A172 (cell line): Measurements from ENCODE around the gene DNAAF8. TPM values are rescaled to one million over a fixed set of nuclear protein-coding genes. Genes with fewer than 3 reads are reported as not detected.
A peak's percentile ranks its signal among the peaks of the same experiment; 100 is the strongest.

Experiments used
- DNase-seq: peaks from one replicate; pipeline ENCODE4 v3.0.0-alpha.2; 2015; ENCODE audit warnings: low spot score
- total RNA-seq: library from RNA; depleted of rRNA; stranded (reverse); fragments of >200 nt; shearing (Covaris generic); gene quantifications from 2 replicates; pipeline ENCODE4 v1.2.3, GENCODE V29; 2014; rRNA removed

The DNAAF8 gene
- total RNA-seq, result 1.7 and 5.2 TPM in 2 replicates

DNA sequence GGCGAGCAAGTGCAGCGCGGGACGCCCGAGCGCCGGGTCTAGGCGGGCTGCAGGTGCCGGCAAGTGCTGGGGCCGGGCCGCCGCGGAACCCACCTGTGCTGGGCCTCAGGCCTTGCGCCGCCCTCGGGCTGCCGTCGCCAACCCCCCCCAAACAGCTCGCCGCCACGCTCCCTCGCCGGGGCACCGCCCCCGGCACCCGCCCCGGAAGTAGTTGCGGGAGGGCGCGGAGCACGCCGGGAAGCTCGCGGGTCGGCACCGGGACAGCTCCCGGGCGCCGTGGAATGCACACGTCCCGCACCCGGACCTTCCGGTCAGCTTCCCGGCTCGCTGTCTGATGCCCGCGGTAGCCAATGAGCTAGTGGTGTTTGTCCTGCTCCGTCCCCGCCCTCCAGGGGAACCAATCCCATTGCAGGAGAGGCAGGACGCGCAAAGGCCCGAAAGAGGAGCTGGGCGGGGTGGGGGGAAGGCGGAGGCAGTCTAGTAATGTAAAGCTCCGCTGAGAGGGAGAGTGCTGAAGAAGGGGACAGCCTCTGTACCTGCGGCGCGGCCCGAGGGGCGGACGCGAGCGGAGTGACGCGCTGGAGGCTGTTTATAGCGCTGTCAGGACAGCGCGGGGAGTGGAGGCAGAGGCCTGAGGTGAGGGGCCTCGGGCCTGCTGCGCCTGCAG lies at the start of gene DNAAF8, which contains the start of gene ANKS3:
Gene DNAAF8 (plus strand): TSS at position 475 of the 667 bp plus-strand sequence. CDS start 1,978 bp downstream, outside the sequence.
Gene ANKS3 (minus strand): TSS at position 209 of the 667 bp plus-strand sequence. CDS start 4,122 bp downstream, outside the sequence.
- DNase-seq, result peak; percentile 96

DNA sequence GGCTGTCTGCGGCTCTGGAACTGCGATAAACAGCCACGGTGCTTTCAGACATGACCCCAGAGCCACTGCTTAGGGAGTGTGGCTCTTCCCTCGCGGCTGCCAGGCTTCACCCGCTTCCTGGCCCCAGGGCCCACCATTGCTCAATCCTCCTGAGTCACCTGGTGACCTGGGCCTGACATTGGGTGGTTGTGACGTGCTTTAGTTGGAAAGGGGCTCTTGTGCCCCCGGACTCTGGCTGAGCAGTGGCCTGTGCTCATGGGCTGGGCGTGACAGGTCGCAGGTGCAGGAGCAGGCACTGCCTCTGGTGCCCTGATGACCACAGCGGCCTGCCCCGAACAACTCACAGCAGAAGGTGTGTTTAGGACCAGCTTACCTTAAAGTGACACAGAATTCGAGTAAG lies 49.6 kb upstream of the DNAAF8 start:
- DNase-seq, result no peak

GRCh38 chr16:4685292-4685691 lies 49.0 kb upstream of the DNAAF8 start:
- DNase-seq, result no peak

- DNase-seq, result no peak
Measured at GRCh38 chr16:4685776-4686496, 48.4 kb upstream of the DNAAF8 start.

- DNase-seq, result no peak
Measured at GRCh38 chr16:4686497-4687210, 47.7 kb upstream of the DNAAF8 start.

GRCh38 chr16:4687416-4687815 lies 46.9 kb upstream of the DNAAF8 start:
- DNase-seq, result no peak

GRCh38 chr16:4687946-4688673 lies 46.2 kb upstream of the DNAAF8 start:
- DNase-seq, result no peak

DNA sequence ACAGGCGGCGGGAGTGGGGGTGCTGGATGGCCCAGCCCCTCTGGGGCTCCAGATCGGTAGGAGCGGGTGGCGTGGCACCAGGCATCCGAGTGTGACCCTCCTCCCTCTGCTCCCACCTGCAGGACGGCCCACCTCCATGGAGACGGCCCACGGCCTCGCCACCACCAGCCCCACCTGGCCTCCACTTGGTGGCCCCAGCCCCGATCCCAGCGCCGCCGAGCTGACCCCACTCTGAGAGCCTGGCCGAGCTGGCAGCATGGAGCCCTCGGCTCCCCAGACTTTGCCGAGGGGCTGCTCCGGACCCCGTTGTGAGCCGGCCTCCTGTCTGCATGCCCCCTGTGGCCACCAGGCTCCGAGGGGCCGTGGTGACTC lies 45.7 kb upstream of the DNAAF8 start:
- no peak for DNase-seq

DNA sequence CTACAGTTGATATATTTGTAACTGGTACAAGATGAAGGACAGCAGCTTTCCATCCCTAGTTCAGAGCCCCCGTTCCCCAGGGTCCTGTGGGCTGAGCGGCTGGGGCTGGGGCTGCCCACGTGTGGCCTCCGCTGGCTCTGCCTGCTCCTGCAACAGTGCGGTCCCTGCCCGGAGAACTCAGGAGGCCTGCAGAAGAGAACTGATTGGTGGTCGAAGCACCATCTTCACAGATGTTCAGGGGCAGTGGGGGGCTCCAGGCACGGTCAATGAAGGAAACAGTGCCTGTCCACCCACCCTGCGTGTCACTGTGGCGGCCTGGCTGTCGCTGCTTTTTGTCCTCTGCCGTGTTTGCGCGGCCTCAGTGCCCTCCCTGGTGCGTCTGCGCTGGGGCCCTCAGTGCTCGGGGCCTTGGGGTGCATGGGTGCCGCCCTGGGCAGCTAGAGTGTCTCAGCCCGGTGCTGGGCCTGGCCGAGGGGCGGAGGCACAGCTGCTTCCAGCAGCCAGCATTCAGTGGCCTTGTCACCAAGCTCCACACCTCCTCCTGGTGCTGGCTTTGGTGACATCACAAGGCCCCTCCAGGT lies 45.2 kb upstream of the DNAAF8 start:
- DNase-seq, result no peak

- no peak for DNase-seq
Measured at GRCh38 chr16:4689864-4690704, 44.3 kb upstream of the DNAAF8 start.

GRCh38 chr16:4690946-4691665 lies 43.2 kb upstream of the DNAAF8 start:
- DNase-seq, result no peak

- DNase-seq, result no peak
Measured at GRCh38 chr16:4691666-4692412, 42.5 kb upstream of the DNAAF8 start.

- DNase-seq, result no peak
Measured at GRCh38 chr16:4692460-4693295, 41.7 kb upstream of the DNAAF8 start.

GRCh38 chr16:4693296-4693955 lies 40.9 kb upstream of the DNAAF8 start, which contains the start of gene NUDT16L1:
Gene NUDT16L1 (plus strand): TSS chr16:4693562. CDS start chr16:4693727, 165 bp downstream.
- peak; percentile 88 for DNase-seq

DNA sequence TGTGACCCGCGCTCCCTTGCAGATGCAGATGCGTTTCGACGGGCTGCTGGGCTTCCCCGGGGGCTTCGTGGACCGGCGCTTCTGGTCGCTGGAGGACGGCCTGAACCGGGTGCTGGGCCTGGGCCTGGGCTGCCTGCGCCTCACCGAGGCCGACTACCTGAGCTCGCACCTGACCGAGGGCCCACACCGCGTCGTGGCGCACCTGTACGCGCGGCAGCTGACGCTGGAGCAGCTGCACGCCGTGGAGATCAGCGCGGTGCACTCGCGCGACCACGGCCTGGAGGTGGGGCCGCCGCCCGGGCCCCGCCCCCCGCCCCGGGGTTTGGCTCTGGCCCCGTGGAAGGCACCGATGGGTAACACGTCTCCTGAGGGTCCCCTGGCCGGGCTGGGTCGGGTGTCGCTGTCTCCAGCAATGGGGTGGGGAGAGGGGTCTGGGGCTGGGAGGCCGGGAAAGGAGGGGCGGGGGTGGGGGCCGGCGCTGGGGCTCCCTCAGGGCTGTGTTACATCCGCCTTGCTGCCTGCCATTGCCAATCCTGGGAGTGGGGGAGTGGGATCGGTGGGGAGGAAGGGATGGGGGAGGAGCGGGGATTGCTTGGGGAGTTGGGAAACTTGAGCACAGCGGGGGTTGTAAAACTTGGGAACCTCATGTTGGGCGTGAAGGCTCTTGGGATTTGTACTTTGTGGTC lies 40.2 kb upstream of the DNAAF8 start:
- DNase-seq, result peak; percentile 20

- DNase-seq, result no peak
Measured at GRCh38 chr16:4694642-4695451, 39.5 kb upstream of the DNAAF8 start.
